Breast epithelium (tissue), 3 donors: ENCODE measurements around the gene KLF7.

Experiments used
- POLR2A ChIP-seq: fragments of 450-650 bp; IDR thresholded peaks from one replicate; pipeline ENCODE4 v1.6.1; 2016; ENCODE audit warnings: antibody characterized with exemption, mild to moderate bottlenecking, moderate library complexity
- TF ChIP-seq, protein P1 (sequence below), 3 donors: fragments of 450-650 bp; IDR thresholded peaks; one replicate each; pipeline ENCODE4 v1.5.1; 2016 to 2017; ENCODE audit warnings: antibody characterized with exemption in 3 of 3, mild to moderate bottlenecking in 3 of 3, moderate library complexity in 3 of 3

DNA sequence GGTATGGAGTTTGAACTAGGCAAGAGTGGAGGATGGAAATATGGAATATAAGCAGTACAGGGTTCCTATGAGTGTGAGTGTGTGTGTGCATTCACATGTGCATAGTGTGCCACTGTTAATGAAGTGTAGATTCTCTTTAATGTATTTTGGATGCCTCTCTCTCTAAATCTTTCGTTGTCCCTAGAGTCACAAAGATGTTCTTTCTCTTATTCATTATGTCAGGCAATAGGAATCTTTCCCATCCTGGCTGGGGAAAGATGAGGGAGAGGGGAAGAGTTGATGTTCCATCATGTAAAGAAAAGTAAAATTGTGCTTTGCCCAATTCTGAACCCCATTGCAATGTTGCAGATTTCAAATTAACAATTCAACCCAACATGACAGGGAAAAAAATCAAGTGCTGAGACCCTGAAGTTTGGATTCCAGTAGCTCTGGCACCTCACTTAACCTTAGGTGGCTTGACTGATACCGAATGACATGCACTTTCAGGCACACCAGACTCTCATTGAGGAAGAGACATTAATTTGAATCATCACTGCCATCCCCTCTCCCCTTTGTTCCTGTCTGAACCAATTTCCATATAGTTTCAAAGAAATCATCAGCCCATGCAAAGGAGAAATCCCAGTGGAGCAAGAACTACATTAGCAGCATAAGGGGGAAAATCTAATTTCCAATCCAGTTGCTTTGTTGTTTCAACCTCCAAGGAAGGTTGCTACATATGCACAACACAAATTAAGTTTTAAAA lies 28.0 kb downstream of the KLF7 start:
- TF ChIP-seq, protein P1, sequence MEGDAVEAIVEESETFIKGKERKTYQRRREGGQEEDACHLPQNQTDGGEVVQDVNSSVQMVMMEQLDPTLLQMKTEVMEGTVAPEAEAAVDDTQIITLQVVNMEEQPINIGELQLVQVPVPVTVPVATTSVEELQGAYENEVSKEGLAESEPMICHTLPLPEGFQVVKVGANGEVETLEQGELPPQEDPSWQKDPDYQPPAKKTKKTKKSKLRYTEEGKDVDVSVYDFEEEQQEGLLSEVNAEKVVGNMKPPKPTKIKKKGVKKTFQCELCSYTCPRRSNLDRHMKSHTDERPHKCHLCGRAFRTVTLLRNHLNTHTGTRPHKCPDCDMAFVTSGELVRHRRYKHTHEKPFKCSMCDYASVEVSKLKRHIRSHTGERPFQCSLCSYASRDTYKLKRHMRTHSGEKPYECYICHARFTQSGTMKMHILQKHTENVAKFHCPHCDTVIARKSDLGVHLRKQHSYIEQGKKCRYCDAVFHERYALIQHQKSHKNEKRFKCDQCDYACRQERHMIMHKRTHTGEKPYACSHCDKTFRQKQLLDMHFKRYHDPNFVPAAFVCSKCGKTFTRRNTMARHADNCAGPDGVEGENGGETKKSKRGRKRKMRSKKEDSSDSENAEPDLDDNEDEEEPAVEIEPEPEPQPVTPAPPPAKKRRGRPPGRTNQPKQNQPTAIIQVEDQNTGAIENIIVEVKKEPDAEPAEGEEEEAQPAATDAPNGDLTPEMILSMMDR (IDR thresholded peaks at IDR 0.05) = no peak
- no peak for TF ChIP-seq POLR2A
